Renal cortex interstitium (tissue), 11 donors: ENCODE results near the gene TRIM73. TPM values are rescaled to one million over a fixed set of nuclear protein-coding genes. Genes with fewer than 3 reads are reported as not detected.
"Not testable (repeated sequence)": the region's sequence is repeated elsewhere in the genome, so short reads cannot be mapped to it uniquely, and the experiment has no call there.

Experiments
- DNase-seq, 11 donors: peaks; one replicate each; pipeline ENCODE4 v3.0.0-alpha.2; 2013; ENCODE audit warnings: low read depth in 9 of 11, low spot score in 4 of 11; ENCODE audit errors: extremely low read depth in 1 of 11
- polyA plus RNA-seq, 3 donors: library from polyadenylated mRNA; unstranded; fragments of 120-200 nt; gene quantifications; one replicate each; pipeline ENCODE4 v1.2.1, GENCODE V29; 2013; ENCODE audit not compliant: insufficient read length in 3 of 3

Gene TRIM73
- polyA plus RNA-seq, 3 donors = 3.4 to 11.9 (median 4.9) TPM

GRCh38 chr7:75414204-75414603 lies 18.8 kb downstream of the TRIM73 start:
- DNase-seq = not testable (repeated sequence)

GRCh38 chr7:75414708-75415427 lies 19.4 kb downstream of the TRIM73 start:
- not testable (repeated sequence) for DNase-seq

DNA sequence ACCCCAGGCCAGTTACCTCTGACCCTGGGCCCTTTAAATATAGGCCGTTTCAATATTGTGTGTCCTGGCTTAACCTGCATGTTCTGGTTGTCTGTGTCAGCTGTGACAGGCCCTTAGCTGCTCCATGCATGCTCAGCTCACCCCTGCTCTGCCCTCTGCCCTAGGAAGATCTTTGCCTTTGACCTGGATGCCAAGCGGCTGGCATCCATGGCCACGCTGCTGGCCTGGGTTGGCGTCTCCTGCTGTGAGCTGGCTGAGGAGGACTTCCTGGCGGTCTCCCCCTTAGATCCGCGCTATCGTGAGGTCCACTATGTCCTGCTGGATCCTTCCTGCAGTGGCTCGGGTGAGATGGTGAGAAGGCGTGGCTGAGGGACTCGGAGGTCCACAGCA lies 20.0 kb downstream of the TRIM73 start:
- not testable (repeated sequence) for DNase-seq

DNA sequence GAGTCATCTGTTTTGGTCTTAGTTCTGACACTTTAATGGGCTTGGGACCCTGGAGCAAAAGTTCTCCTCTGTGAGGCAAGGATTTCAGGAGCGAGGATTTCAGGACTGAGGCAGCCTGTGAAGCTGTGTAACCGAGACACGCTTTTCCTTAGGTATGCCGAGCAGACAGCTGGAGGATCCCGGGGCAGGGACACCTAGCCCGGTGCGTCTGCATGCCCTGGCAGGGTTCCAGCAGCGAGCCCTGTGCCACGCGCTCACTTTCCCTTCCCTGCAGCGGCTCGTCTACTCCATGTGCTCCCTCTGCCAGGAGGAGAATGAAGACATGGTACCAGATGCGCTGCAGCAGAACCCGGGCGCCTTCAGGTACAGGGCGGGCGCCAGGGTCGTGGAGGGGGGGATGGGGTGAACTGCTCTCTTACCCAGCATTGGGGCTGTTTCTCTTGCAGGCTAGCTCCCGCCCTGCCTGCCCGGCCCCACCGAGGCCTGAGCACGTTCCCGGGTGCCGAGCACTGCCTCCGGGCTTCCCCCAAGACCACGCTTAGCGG lies 20.5 kb downstream of the TRIM73 start:
- not testable (repeated sequence) for DNase-seq

GRCh38 chr7:75416787-75417186 lies 21.4 kb downstream of the TRIM73 start:
- DNase-seq = not testable (repeated sequence)

GRCh38 chr7:75418292-75418858 lies 22.9 kb downstream of the TRIM73 start:
- not testable (repeated sequence) for DNase-seq

DNA sequence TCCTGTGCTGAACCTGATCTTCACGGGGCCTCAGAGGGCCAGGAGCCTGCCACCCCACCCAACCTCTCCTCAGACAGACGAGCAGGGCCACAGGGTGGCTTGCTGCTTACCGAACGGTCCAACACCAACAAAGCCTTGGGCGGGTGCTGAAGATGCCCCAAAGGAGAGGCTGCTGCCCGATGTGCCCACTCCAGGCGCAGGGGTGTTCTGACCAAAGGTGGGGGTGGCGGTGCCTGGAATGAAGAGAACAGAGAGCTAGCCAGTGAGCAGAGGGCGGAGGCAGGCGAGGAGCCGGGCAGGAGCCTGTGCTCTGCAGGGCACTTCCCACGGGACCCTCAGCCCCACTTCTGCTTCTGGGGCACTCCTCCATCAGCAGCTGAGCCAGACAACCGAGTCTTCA lies 23.8 kb downstream of the TRIM73 start:
- not testable (repeated sequence) for DNase-seq

- not testable (repeated sequence) for DNase-seq
These were observed 24.3 kb downstream of the TRIM73 start for GRCh38 chr7:75419693-75420092.

DNA sequence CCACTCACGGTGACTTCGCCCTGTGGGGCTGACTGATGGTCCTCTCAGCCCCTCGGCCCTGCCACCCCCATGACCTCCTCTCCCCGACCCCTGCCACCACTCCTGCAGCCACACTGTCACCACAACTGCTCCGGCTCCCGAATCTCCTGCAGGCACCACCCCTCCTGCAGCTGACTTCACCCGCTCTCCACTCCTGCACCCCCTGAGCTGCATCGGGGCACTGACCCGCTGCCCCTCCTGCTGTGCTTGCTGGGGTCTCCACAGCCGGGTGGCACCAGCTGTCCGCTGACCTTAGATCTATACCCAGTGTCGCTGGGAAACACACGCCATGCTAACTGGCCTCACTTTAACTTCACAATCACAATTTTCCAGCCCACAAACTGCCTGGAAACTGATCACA lies 24.7 kb downstream of the TRIM73 start:
- not testable (repeated sequence) for DNase-seq

GRCh38 chr7:75421798-75422710 lies 26.6 kb downstream of the TRIM73 start:
- DNase-seq = not testable (repeated sequence)

GRCh38 chr7:75423481-75423880 lies 28.1 kb downstream of the TRIM73 start:
- DNase-seq = not testable (repeated sequence)

DNA sequence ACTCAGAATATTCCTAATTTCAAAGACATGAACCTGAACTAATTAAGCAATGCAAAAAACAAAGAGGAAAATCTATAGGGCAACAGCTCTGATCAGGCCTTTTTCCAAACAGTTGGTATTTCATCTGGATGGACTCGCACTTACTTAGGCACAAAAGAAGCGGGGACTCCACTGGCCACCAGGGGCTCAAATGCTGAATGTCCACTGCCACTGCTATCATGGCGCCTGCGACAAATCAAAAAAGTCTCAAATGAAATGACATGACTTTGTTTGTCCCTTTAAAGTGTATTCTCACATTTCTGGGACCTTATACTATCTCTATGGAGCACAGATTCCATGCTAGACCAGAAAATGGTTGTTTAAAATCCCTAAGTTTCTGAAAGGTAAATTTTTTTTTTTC lies 43.6 kb downstream of the TRIM73 start:
- DNase-seq = not testable (repeated sequence)

- DNase-seq = not testable (repeated sequence)
These were observed 46.7 kb downstream of the TRIM73 start for GRCh38 chr7:75442101-75442464.

DNA sequence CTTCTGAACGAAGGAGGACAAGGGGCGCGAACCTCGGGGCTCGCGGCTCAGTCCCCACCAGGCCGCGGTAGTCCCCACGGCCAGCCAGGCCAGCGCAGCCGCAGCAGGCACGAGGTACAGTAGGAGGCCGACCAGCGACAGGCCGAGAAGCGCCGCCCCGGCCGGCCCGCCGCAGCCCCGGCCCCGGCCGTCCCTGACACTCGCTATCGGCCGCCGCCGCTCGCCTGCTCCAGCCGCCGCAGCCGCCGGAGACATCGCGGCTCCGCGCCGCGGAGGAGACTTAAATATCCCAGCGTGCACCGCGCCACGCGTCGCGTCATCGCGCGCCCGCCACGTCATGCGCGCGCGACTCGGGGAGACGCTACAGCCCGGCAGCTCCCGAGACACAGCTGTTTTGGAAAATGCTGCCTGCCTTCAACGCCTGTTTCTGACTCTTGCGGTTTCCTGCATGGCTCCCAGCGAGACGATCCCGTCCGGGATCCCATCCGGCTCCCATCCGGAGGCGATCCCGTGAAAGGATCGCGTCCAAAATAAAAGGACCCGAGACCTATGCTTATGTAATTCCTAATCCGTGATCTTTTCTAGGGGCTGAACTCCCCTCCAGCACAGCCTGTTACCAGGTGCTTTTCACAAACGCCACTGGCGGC lies 47.2 kb downstream of the TRIM73 start:
- peak in 4 of 11 donors; percentile 0 to 12 (median 2) for DNase-seq

- not testable (repeated sequence) for DNase-seq
These were observed 54.5 kb downstream of the TRIM73 start for GRCh38 chr7:75449946-75450345.

DNA sequence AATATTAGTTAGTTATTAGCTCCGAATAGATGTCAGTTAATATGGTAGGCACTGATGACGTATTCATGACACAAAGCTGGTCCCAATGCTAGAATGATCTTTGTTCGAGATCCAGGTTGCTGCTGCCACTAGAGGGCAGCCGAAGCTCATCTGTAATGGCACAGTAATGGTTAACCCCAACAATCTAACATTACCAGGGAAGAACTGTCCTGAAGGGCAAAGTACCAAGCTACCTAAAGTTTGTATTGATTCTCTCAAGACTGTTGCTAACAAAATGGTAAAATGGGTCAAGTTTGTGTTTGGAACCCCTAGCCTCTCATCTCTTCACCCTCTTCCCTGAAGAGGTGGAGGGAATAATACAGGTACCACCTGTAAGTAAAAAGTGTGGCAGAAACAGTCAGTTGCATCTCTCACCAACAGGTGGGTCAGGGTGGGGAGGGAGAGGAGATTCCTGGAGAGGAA lies 57.1 kb downstream of the TRIM73 start:
- DNase-seq = not testable (repeated sequence)
